ENCODE measurements around the gene ZSCAN5A.

GRCh38 chr19:56270676-56271075 lies 44.0 kb downstream of the ZSCAN5A start:
- no peak for TF ChIP-seq POLR2AphosphoS5 (IDR thresholded peaks at IDR 0.05; ENCODE audit: low read depth, low read length)
- TF ChIP-seq POLR2A (IDR thresholded peaks at IDR 0.05; ENCODE audit: low read depth, low read length) = no peak
- TF ChIP-seq SPI1 (IDR thresholded peaks at IDR 0.05; ENCODE audit: low read depth, low read length) = no peak
- TF ChIP-seq TAF1 (IDR thresholded peaks at IDR 0.05; ENCODE audit: low read depth, low read length) = no peak
- TF ChIP-seq POU2F2 (IDR thresholded peaks at IDR 0.05; ENCODE audit: low read depth, low read length) = no peak
- no peak for TF ChIP-seq PAX5 (IDR thresholded peaks at IDR 0.05; ENCODE audit: insufficient read depth, low read length, severe bottlenecking)
